ENCODE results near the gene MAPK1.
"Not testable (repeated sequence)": the region's sequence is repeated elsewhere in the genome, so short reads cannot be mapped to it uniquely, and the experiment has no call there.

The MAPK1 gene

DNA sequence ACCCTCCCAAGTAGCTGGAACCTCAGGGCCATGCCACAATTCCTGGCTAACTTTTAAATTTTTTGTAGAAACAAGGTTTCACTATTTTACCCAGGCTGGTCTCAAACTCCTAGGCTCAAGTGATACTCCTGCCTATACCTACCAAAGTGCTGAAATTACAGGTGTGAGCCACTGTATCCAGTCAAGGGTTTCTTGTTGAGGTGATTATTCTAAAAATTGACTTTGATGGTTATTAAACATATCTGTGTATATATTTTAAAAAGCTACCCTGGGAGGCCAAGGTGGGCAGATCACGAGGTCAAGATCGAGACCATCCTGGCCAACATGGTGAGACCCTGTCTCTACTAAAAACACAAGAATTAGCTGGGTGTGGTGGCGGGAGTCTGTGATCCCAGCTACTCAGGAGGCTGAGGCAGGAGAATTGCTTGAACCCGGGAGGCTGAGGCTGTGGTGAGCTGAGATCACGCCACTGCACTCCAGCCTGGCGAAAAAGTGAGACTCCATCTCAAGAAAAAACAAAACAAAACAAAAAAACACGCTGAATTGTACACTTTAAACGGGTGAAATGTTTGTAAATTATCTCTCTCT lies 27.1 kb downstream of the MAPK1 start:
- H3K4me3 ChIP-seq (ENCODE audit: low read length): no peak overlapping the region
- H3K27ac ChIP-seq (ENCODE audit: low read length): no peak overlapping the region
- H3K9me3 ChIP-seq (ENCODE audit: control insufficient read depth, low read depth, low read length): no peaks in the 10 kb centered on the region
- H3K27me3 ChIP-seq (ENCODE audit: control insufficient read depth, insufficient read depth, low read length): no peaks in the 10 kb centered on the region
- no peaks in the 10 kb centered on the region for H3K36me3 ChIP-seq (ENCODE audit: control insufficient read depth, low read depth, low read length)
- H3K9ac ChIP-seq (ENCODE audit: low read length): no peak overlapping the region
- peaks cover 8% of the 10 kb centered on the region for H3K4me1 ChIP-seq (ENCODE audit: control insufficient read depth, low read depth, low read length)

DNA sequence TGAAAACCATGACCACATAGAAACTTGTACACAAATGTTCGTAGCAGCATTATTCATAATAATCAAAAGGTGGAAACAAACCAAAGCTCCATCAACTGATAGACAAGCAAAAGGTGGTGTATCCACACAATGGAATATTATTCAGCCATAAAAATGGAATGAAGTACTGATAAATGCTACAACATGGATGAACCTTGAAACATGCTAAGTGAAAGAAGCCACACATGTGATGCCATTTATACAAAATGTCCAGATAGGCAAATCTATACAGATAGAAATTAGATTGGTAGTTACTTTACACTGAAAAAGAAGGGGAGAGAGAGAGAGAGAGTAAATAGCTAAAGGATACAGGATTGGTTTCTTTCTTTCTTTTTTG lies 27.7 kb downstream of the MAPK1 start:
- Histone ChIP-seq H3K4me1 (ENCODE audit: control insufficient read depth, low read depth, low read length) (peaks cover 8% of the 10 kb centered on the region), H3K27me3 (ENCODE audit: control insufficient read depth, insufficient read depth, low read length) (no peaks in the 10 kb centered on the region), H3K27ac (ENCODE audit: low read length) (no peak overlapping the region), H3K9ac (ENCODE audit: low read length) (no peak overlapping the region), H3K36me3 (ENCODE audit: control insufficient read depth, low read depth, low read length) (no peaks in the 10 kb centered on the region), H3K9me3 (ENCODE audit: control insufficient read depth, low read depth, low read length) (no peaks in the 10 kb centered on the region), H3K4me3 (ENCODE audit: low read length) (no peak overlapping the region)

DNA sequence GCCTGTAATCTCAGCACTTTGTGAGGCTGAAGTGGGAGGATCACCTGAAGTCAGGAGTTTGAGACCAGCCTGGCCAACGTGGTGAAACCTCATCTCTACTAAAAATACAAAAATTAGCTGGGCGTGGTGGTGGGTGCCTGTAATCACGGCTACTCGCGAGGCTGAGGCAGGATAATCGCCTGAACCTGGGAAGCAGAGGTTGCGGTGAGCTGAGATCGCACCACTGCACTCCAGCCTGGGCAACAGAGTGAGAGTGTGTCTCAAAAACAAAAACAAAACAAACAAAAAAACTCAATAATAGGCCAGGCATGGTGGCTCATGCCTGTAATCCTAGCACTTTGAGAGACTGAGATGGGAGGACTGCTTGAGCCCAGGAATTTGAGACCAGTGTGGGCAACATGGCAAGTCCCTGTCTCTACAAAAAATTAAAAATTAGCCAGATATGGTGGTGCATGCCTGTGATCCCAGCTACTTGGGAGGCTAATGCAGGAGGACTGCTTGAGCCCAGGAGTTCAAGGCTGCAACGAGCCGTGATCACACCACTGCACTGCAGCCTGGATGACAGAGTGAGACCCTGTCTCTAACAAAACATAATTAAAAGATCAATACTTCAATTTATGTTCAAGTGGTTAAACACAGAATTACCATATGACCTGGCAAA lies 28.2 kb downstream of the MAPK1 start:
- H3K4me1 ChIP-seq (ENCODE audit: control insufficient read depth, low read depth, low read length); H3K9me3 ChIP-seq (ENCODE audit: control insufficient read depth, low read depth, low read length); H3K9ac ChIP-seq (ENCODE audit: low read length); H3K27me3 ChIP-seq (ENCODE audit: control insufficient read depth, insufficient read depth, low read length); H3K27ac ChIP-seq (ENCODE audit: low read length); H3K36me3 ChIP-seq (ENCODE audit: control insufficient read depth, low read depth, low read length); H3K4me3 ChIP-seq (ENCODE audit: low read length): not testable (repeated sequence)

DNA sequence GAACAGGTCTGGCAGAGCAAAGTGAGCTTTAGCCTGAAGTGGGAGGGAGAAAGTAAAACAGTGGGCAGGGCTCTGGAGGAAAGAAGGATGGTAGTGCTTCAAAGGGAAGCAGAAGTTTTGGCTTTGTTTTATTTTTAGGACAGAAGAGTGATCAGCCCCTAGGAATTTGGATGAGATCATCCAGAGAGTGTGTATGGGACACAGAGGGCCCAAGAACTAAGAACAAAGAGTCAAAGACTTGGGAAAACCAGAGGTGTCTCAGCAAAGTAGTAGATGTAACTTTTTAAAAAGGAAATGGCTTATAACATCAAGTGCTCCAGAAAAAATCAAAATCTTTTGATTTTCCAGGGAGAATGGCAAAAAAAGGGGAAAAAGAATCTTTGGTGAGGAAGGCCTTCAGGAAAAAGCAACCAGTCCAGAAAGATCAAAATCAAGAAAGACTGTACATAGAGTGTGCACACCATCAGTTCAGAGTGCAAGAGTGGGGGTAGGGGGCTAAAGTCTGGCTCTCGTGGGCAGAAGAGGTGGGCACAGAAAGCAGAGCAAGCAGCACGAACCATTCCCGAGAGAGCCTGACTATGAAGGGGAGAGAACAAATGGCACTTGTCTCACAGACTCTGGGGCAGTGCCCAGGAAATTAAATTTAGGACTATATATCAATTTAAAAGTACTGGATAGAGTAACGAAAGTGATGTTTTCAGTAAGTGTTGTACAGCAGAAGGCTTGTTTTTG lies 30.0 kb downstream of the MAPK1 start:
- no peaks in the 10 kb centered on the region for H3K9me3 ChIP-seq (ENCODE audit: control insufficient read depth, low read depth, low read length)
- peak overlapping the region; percentile 41 for H3K9ac ChIP-seq (ENCODE audit: low read length)
- H3K4me1 ChIP-seq (ENCODE audit: control insufficient read depth, low read depth, low read length): peaks cover 8% of the 10 kb centered on the region
- no peaks in the 10 kb centered on the region for H3K36me3 ChIP-seq (ENCODE audit: control insufficient read depth, low read depth, low read length)
- no peak overlapping the region for H3K4me3 ChIP-seq (ENCODE audit: low read length)
- H3K27ac ChIP-seq (ENCODE audit: low read length): peak overlapping the region; percentile 19
- no peaks in the 10 kb centered on the region for H3K27me3 ChIP-seq (ENCODE audit: control insufficient read depth, insufficient read depth, low read length)

DNA sequence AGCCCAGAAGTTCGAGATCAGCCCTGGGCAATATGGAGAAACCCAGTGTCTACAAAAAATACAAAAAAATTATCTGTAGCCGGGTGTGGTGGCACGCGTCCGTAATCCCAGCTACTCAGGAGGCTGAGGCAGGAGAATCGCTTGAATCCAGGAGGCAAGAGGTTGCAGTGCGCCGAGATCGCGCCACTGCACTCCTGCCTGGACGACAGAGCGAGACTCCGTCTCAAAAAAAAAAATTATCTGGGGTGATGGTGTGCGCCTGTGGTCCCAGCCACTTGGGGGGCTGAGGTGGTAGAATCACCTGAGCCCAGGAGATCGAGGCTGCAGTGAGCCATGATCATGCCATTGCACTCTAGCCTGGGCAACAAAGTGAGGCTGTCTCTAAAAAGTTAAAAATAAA lies 31.0 kb downstream of the MAPK1 start:
- not testable (repeated sequence) for H3K27ac ChIP-seq (ENCODE audit: low read length); H3K4me3 ChIP-seq (ENCODE audit: low read length); H3K4me1 ChIP-seq (ENCODE audit: control insufficient read depth, low read depth, low read length); H3K9me3 ChIP-seq (ENCODE audit: control insufficient read depth, low read depth, low read length); H3K9ac ChIP-seq (ENCODE audit: low read length); H3K36me3 ChIP-seq (ENCODE audit: control insufficient read depth, low read depth, low read length); H3K27me3 ChIP-seq (ENCODE audit: control insufficient read depth, insufficient read depth, low read length)

DNA sequence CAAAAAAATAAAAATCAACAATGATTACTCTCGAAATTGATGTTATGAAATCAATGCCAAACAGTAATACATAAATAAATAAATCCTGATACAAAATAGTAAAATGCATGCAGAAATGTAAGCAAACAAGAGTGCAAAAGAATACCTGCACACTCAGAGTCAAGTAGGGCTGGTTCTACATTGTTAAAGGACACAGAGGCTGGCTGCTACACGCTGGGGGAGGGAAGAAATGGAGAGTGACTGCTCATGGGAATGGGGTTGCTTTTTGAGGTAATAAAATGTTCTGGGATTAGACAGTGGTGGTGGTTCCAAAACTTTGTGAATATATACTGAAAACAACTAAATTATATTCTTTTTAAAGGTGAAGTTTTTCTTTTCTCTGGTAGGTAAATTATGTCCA lies 32.1 kb downstream of the MAPK1 start:
- Histone ChIP-seq H3K36me3 (ENCODE audit: control insufficient read depth, low read depth, low read length) (no peaks in the 10 kb centered on the region), H3K27ac (ENCODE audit: low read length) (no peak overlapping the region), H3K9me3 (ENCODE audit: control insufficient read depth, low read depth, low read length) (no peaks in the 10 kb centered on the region), H3K27me3 (ENCODE audit: control insufficient read depth, insufficient read depth, low read length) (no peaks in the 10 kb centered on the region), H3K4me3 (ENCODE audit: low read length) (no peak overlapping the region), H3K9ac (ENCODE audit: low read length) (no peak overlapping the region), H3K4me1 (ENCODE audit: control insufficient read depth, low read depth, low read length) (peaks cover 8% of the 10 kb centered on the region)

DNA sequence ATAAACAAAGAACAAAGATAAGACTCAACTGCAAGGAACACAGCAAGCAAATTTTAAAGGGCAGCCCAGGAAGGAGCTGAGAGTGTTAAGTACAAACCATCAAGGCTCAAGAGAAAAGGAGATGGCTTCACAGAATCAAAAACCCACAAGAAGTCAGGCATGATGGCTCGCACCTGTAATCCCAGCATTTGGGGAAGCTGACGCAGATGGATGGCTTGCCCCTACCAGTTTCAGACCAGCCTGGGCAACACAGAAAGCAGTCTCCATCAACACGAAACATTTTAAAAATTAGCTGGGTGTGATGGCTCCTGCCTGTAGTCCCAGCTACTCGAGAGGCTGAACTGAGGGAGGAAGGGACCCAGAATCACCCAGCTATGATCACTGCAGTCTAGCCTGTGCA lies 32.6 kb downstream of the MAPK1 start:
- Histone ChIP-seq H3K9me3 (ENCODE audit: control insufficient read depth, low read depth, low read length) (no peaks in the 10 kb centered on the region), H3K36me3 (ENCODE audit: control insufficient read depth, low read depth, low read length) (no peaks in the 10 kb centered on the region), H3K4me1 (ENCODE audit: control insufficient read depth, low read depth, low read length) (peaks cover 8% of the 10 kb centered on the region), H3K27ac (ENCODE audit: low read length) (no peak overlapping the region), H3K4me3 (ENCODE audit: low read length) (no peak overlapping the region), H3K27me3 (ENCODE audit: control insufficient read depth, insufficient read depth, low read length) (no peaks in the 10 kb centered on the region), H3K9ac (ENCODE audit: low read length) (no peak overlapping the region)

DNA sequence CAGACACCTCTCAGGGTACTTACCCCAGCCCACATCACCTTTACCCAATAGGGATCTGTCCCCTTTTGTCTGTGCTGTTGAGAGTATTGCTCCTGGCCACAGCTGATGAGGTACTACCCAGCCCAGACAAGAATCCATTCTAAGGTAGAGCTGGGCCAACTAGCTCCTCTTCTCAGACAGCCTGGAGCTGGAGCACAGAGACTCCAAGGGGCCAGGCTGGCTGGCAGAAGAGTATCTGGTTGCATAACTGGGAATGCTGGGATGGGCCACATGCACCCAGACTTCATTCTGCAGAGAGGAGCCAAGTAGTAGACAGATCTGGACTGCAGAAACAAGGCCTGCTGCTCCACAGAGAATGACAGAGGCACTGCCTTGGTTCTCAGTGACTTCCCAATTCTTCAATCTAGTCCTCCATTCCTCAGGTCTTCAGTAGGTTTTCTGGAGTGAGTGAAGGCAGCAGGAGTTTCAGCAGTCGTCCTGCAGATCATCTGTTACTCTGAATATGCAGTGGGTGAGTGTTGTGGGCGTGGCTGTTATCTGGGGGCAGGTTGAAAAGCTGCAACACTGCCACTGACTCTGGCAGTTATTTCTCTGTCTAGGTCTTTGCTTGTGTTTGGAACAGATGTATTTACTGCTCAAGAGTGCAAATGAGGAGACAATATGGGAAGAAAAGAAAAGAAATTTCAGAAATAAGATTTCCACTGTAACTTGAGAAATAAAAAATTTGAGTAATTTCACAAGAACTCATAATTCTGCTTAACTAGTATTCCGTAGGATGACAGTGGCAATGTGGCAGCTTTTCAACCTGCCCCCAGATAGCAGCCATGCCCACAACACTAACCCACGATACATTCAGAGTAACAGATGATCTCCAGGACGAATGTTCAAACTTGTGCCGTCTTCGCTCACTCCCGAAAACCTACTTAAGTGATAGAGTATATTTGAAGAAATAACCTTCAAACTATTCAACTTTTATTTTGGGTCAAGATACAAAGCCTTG lies 34.9 kb downstream of the MAPK1 start:
- H3K9me3 ChIP-seq (ENCODE audit: control insufficient read depth, low read depth, low read length): no peaks in the 10 kb centered on the region
- H3K4me3 ChIP-seq (ENCODE audit: low read length): no peak overlapping the region
- H3K9ac ChIP-seq (ENCODE audit: low read length): no peak overlapping the region
- H3K27me3 ChIP-seq (ENCODE audit: control insufficient read depth, insufficient read depth, low read length): no peaks in the 10 kb centered on the region
- peaks cover 5% of the 10 kb centered on the region for H3K4me1 ChIP-seq (ENCODE audit: control insufficient read depth, low read depth, low read length)
- H3K27ac ChIP-seq (ENCODE audit: low read length): no peak overlapping the region
- H3K36me3 ChIP-seq (ENCODE audit: control insufficient read depth, low read depth, low read length): no peaks in the 10 kb centered on the region

DNA sequence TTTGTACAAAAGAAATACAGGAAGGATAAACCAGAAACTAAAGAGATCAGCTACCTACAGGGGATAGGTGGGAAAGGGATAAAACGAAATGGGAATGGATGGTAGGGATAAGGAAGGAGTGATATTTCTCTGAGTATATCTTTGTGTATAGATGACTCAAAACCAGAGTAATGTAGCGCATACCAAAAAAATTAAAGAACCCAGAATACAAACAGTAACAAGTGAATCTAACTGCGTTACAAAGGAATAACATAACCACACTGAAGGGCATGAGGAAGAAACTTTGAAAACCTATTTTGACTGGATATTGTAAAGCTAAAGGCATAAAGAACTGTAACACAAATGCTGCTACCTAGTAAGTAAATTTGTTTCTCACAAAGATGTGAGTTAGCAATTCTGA lies 37.9 kb downstream of the MAPK1 start:
- no peak overlapping the region for H3K27ac ChIP-seq (ENCODE audit: low read length)
- H3K4me1 ChIP-seq (ENCODE audit: control insufficient read depth, low read depth, low read length): peaks cover 2% of the 10 kb centered on the region
- H3K27me3 ChIP-seq (ENCODE audit: control insufficient read depth, insufficient read depth, low read length): no peaks in the 10 kb centered on the region
- no peaks in the 10 kb centered on the region for H3K36me3 ChIP-seq (ENCODE audit: control insufficient read depth, low read depth, low read length)
- no peaks in the 10 kb centered on the region for H3K9me3 ChIP-seq (ENCODE audit: control insufficient read depth, low read depth, low read length)
- H3K4me3 ChIP-seq (ENCODE audit: low read length): no peak overlapping the region
- no peak overlapping the region for H3K9ac ChIP-seq (ENCODE audit: low read length)

DNA sequence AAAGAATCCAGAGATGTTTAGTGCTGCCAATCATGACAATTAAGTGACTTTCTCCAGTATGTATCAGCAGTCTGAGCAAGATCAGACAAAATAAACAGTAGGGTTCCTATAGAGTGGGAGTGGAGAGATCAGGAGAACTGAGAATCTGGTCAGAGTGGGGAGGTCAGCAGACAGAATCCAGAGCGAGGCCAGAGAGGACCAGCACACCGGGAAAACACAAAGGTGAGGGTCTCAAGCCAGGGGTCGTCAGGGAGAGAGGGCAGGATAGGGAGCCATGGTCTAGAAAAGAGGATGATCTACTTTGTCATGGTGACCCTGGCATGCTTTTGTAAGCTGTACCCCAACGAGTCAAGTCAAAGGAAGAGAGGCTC lies 39.2 kb downstream of the MAPK1 start:
- H3K36me3 ChIP-seq (ENCODE audit: control insufficient read depth, low read depth, low read length): no peaks in the 10 kb centered on the region
- no peaks in the 10 kb centered on the region for H3K27me3 ChIP-seq (ENCODE audit: control insufficient read depth, insufficient read depth, low read length)
- no peaks in the 10 kb centered on the region for H3K9me3 ChIP-seq (ENCODE audit: control insufficient read depth, low read depth, low read length)
- no peak overlapping the region for H3K9ac ChIP-seq (ENCODE audit: low read length)
- peaks cover 5% of the 10 kb centered on the region for H3K4me1 ChIP-seq (ENCODE audit: control insufficient read depth, low read depth, low read length)
- H3K27ac ChIP-seq (ENCODE audit: low read length): no peak overlapping the region
- no peak overlapping the region for H3K4me3 ChIP-seq (ENCODE audit: low read length)

DNA sequence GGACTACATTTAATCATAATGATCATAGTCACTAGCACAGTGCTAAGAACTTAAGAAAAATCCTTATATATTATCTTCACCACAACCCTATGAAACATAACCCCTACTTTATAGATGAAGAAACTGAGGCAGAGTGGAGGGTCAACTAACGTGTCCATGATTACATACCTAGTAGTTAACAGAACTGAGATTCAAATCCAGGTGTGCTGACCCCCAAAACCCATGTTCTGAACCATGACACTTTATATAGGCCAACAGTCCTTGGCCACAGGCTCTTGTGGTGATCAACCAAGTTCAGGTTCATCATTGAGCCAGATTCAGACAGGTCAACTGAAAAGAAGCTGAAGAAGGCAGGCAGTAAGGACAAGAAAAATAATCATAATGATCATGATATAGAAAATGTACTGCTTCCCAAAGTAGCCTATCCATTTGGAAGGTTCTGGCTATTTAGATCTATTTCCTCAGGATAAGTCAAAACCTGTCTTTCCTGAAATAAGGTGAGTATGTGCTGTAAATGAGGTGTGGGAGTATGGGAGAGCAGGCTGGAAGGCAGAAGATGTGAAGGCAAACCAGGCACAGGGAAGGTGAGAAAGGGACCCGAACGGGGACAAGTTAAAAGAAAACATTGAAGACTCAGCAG lies 39.7 kb downstream of the MAPK1 start:
- no peak overlapping the region for H3K4me3 ChIP-seq (ENCODE audit: low read length)
- no peaks in the 10 kb centered on the region for H3K9me3 ChIP-seq (ENCODE audit: control insufficient read depth, low read depth, low read length)
- H3K4me1 ChIP-seq (ENCODE audit: control insufficient read depth, low read depth, low read length): peaks cover 5% of the 10 kb centered on the region
- no peaks in the 10 kb centered on the region for H3K27me3 ChIP-seq (ENCODE audit: control insufficient read depth, insufficient read depth, low read length)
- H3K9ac ChIP-seq (ENCODE audit: low read length): no peak overlapping the region
- H3K36me3 ChIP-seq (ENCODE audit: control insufficient read depth, low read depth, low read length): no peaks in the 10 kb centered on the region
- H3K27ac ChIP-seq (ENCODE audit: low read length): no peak overlapping the region
